Stimulated activated CD8-positive, alpha-beta memory T cell treated with anti-CD3 and anti-CD28 coated beads, Interleukin-4, amount 100 ng/mL, for 4 hours (primary cell): ENCODE results near the gene HERC4.
"Not testable (repeated sequence)": the region's sequence is repeated elsewhere in the genome, so short reads cannot be mapped to it uniquely, and the experiment has no call there.

Experiments used
- DNase-seq, 2 donors: peaks; one replicate each; pipeline ENCODE4 v3.0.0-alpha.2; 2020; ENCODE audit warnings: low read depth in 2 of 2, low spot score in 1 of 2

HERC4 gene

GRCh38 chr10:67884313-67884841, 190.7 kb downstream of the HERC4 start, which contains the start of gene SIRT1:
Gene SIRT1, plus strand, starts transcription at chr10:67884656. Its CDS starts 66 bp downstream, at chr10:67884722.
- DNase-seq: peak; percentile 90 to 91

GRCh38 chr10:67883710-67884312, 191.3 kb downstream of the HERC4 start:
- DNase-seq: no peak

GRCh38 chr10:67878133-67878532, 196.9 kb downstream of the HERC4 start:
- DNase-seq: no peak

- not testable (repeated sequence) for DNase-seq
These were observed 197.7 kb downstream of the HERC4 start for GRCh38 chr10:67877421-67877820.

GRCh38 chr10:67875340-67876238, 199.5 kb downstream of the HERC4 start:
- DNase-seq: no peak
